ENCODE results near the gene IVD.
"Not testable (repeated sequence)": the region's sequence is repeated elsewhere in the genome, so short reads cannot be mapped to it uniquely, and the experiment has no call there.

The IVD gene

GRCh38 chr15:40439461-40439959, 33.9 kb downstream of the IVD start:
- no peak for DNase-seq (ENCODE audit: low spot score)

- DNase-seq (ENCODE audit: low spot score): no peak
Measured at GRCh38 chr15:40439960-40440742, 34.6 kb downstream of the IVD start.

- DNase-seq (ENCODE audit: low spot score): peak; percentile 99
Measured at GRCh38 chr15:40440743-40441564, 35.4 kb downstream of the IVD start, which contains the start of gene BAHD1. TSS of gene BAHD1 (plus strand) at chr15:40440953. CDS start at chr15:40458465, 17,512 bp downstream.

GRCh38 chr15:40441565-40442531, 36.3 kb downstream of the IVD start:
- DNase-seq (ENCODE audit: low spot score): peak; percentile 76

GRCh38 chr15:40443255-40443654, 37.7 kb downstream of the IVD start:
- no peak for DNase-seq (ENCODE audit: low spot score)

GRCh38 chr15:40443846-40444245, 38.3 kb downstream of the IVD start:
- DNase-seq (ENCODE audit: low spot score): no peak

- DNase-seq (ENCODE audit: low spot score): no peak
Measured at GRCh38 chr15:40444736-40445135, 39.1 kb downstream of the IVD start.

GRCh38 chr15:40445421-40445922, 39.9 kb downstream of the IVD start:
- DNase-seq (ENCODE audit: low spot score): no peak

- DNase-seq (ENCODE audit: low spot score): no peak
Measured at GRCh38 chr15:40446144-40446543, 40.5 kb downstream of the IVD start.

GRCh38 chr15:40448354-40448753, 42.8 kb downstream of the IVD start:
- no peak for DNase-seq (ENCODE audit: low spot score)

GRCh38 chr15:40449275-40449674, 43.7 kb downstream of the IVD start:
- no peak for DNase-seq (ENCODE audit: low spot score)

GRCh38 chr15:40450047-40450446, 44.5 kb downstream of the IVD start:
- no peak for DNase-seq (ENCODE audit: low spot score)

GRCh38 chr15:40451527-40452158, 46.0 kb downstream of the IVD start:
- DNase-seq (ENCODE audit: low spot score): no peak

- DNase-seq (ENCODE audit: low spot score): no peak
Measured at GRCh38 chr15:40452296-40453090, 46.9 kb downstream of the IVD start.

GRCh38 chr15:40453941-40454340, 48.3 kb downstream of the IVD start:
- not testable (repeated sequence) for DNase-seq (ENCODE audit: low spot score)

GRCh38 chr15:40454904-40455391, 49.4 kb downstream of the IVD start:
- no peak for DNase-seq (ENCODE audit: low spot score)

- DNase-seq (ENCODE audit: low spot score): no peak
Measured at GRCh38 chr15:40456299-40456712, 50.7 kb downstream of the IVD start.

GRCh38 chr15:40456738-40457137, 51.1 kb downstream of the IVD start:
- DNase-seq (ENCODE audit: low spot score): no peak

- no peak for DNase-seq (ENCODE audit: low spot score)
Measured at GRCh38 chr15:40458495-40459371, 53.1 kb downstream of the IVD start.

Data from D341Med (cell line).